HG03139 (cell line): ENCODE data around the gene LTB4R.
A peak's percentile ranks its signal among the peaks of the same experiment; 100 is the strongest.

Source experiments
- ATAC-seq: cut with Tn5 transposase; IDR thresholded peaks from one replicate; pipeline ENCODE4 v1.9.1; 2021; ENCODE audit not compliant: unreplicated experiment

The LTB4R gene

GRCh38 chr14:24310646-24311604 lies at the start of gene LTB4R:
Gene LTB4R, plus strand, starts transcription at chr14:24311502. Its CDS starts 4,150 bp downstream, at chr14:24315652.
- ATAC-seq: peak; percentile 49

GRCh38 chr14:24261969-24262327 lies 49.4 kb upstream of the LTB4R start:
- ATAC-seq: no peak

GRCh38 chr14:24262821-24263733 lies 48.2 kb upstream of the LTB4R start, which contains the start of gene TGM1:
Gene TGM1, minus strand, starts transcription at chr14:24263177. Its CDS starts 825 bp downstream, at chr14:24262352.
- no peak for ATAC-seq

- no peak for ATAC-seq
Measured at GRCh38 chr14:24263848-24264247, 47.5 kb upstream of the LTB4R start.

GRCh38 chr14:24264298-24264697 lies 47.0 kb upstream of the LTB4R start:
- no peak for ATAC-seq

GRCh38 chr14:24266344-24267244 lies 44.7 kb upstream of the LTB4R start:
- ATAC-seq: no peak

- no peak for ATAC-seq
Measured at GRCh38 chr14:24267516-24267915, 43.8 kb upstream of the LTB4R start.

GRCh38 chr14:24268225-24268624 lies 43.1 kb upstream of the LTB4R start:
- no peak for ATAC-seq

- ATAC-seq: no peak
Measured at GRCh38 chr14:24269368-24269767, 41.9 kb upstream of the LTB4R start.

- ATAC-seq: no peak
Measured at GRCh38 chr14:24269910-24270536, 41.3 kb upstream of the LTB4R start.

GRCh38 chr14:24270537-24271133 lies 40.7 kb upstream of the LTB4R start:
- no peak for ATAC-seq

- peak; percentile 82 for ATAC-seq
Measured at GRCh38 chr14:24271134-24271833, 40.0 kb upstream of the LTB4R start, which contains the start of gene RABGGTA. Gene RABGGTA, minus strand, starts transcription at chr14:24271597. Its CDS starts 482 bp downstream, at chr14:24271115.

GRCh38 chr14:24271834-24272263 lies 39.5 kb upstream of the LTB4R start:
- no peak for ATAC-seq

GRCh38 chr14:24272467-24272866 lies 38.8 kb upstream of the LTB4R start:
- ATAC-seq: no peak

GRCh38 chr14:24273422-24273998 lies 37.8 kb upstream of the LTB4R start:
- ATAC-seq: no peak

- ATAC-seq: no peak
Measured at GRCh38 chr14:24274101-24274543, 37.2 kb upstream of the LTB4R start.

- no peak for ATAC-seq
Measured at GRCh38 chr14:24277071-24277470, 34.2 kb upstream of the LTB4R start.

GRCh38 chr14:24277606-24278321 lies 33.5 kb upstream of the LTB4R start:
- ATAC-seq: no peak
